Right kidney (tissue), 1 donor: ENCODE results near the gene AXIN1.
"Not testable (repeated sequence)": the region's sequence is repeated elsewhere in the genome, so short reads cannot be mapped to it uniquely, and the experiment has no call there.

Experiments
- DNase-seq: peaks from one replicate; pipeline ENCODE4 v3.0.0-alpha.2; 2016

The AXIN1 gene

GRCh38 chr16:266258-267164 lies 86.0 kb downstream of the AXIN1 start:
- no peak for DNase-seq

DNA sequence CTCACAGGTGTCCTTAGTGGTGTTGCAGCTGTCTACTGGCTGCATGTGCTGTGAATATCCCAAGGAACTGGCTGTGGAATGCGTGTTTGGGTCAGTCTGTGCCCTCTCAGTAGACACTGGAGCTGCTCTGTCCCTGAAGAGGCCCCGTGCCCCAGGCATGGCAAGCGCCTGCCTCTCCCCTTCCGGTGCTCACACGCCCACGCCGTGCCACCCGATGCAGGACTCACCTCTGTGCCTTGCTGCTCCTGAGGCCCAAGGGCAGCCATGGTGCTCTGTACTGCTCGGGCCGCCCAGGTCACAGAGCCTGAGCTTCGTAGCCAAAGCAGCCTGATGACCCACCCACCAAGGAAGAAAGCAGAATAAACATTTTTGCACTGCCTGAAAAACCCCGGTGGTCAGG lies 86.8 kb downstream of the AXIN1 start:
- no peak for DNase-seq

DNA sequence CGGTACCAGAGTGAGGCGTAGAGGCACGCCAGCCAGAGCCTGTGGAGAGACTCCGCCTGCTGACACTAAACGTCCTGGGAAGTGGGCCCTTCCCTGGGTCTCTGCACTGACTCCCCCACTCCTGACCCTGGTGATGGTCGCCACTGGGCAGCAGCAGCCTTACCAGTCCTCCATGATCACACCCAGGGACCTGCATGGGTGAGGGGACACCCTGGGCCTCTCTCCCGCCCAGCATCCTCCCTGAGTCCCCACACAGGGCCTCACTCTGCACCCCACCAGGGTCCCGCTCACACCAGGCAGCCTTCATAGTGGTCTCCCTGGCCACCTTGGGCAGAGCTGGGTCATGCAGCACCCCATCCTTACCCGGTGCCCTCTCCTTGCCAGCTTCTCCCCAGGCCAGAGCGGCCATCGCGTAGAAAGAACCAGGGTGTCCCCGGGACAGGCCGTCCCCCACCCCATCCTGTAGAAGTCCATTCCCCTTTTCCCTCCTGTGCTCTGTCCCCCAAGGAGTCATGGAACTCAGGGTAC lies 87.5 kb downstream of the AXIN1 start:
- DNase-seq = no peak

DNA sequence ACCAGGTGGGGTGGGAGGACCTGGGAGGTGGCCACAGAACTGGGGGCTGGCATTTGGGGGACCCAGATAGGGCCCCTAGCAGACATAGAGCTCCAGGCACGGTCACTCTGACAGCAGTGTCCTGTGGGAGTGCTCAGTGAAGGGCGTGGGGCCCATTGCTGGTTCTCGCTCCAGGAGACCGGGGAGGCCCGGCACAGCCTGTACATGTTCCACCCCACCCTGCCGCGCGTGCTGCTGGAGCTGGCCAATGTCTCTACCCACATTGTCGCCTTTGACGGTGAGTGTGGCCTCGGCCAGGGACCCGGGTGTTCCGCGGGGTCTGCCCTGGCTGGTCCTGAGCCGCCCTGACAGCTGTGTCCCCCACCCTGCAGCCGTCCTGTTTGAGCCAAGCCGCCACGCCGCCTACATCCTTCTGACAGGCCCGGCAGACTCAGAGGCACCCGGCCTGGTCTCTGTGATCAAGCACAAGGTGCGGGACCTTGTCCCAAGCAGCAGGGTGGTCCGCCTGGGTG lies 88.0 kb downstream of the AXIN1 start:
- DNase-seq = no peak

DNA sequence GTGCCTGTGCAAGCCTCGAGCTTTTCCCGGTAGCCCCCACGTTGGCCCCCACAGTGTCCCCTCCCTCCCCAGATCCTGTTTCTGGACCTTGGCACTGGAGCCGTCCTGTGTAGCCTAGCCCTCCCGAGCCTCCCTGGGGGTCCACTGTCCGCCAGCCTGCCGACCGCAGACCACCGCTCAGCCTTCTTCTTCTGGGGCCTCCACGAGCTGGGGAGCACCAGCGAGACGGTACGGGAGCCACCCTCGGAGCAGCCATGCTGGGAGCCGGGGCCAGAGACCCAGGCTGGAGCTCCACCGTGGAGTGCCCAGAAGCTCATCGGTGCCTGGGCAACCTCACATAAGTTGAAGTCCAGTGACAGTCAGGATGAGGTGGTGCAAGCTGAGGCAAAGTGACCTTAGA lies 88.6 kb downstream of the AXIN1 start:
- DNase-seq = no peak

DNA sequence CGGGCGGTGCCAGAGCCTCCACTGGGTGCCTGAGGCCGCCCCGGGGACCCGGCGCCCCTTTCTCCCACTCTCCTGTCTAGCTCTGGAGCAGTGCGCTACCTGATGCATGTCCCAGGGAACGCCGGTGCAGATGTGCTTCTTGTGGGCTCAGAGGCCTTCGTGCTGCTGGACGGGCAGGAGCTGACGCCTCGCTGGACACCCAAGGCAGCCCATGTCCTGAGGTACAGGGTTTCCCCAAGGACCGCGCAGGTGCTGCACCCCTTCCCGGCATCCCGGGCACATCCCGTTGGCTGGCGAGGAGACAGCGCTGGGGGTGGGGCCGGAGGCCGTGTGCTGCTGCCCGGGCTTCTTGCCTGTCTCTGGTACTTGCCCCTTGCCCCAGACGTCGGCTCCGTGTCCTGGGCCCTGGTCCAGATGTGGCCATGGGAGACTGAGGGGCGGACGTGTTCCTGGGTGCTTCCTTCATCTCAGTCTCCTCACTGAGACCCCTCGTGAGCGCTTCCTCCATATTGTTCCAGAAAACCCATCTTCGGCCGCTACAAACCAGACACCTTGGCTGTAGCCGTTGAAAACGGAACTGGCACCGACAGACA lies 89.2 kb downstream of the AXIN1 start:
- no peak for DNase-seq

GRCh38 chr16:262121-262745 lies 90.3 kb downstream of the AXIN1 start:
- no peak for DNase-seq

GRCh38 chr16:261031-261691 lies 91.4 kb downstream of the AXIN1 start:
- no peak for DNase-seq

DNA sequence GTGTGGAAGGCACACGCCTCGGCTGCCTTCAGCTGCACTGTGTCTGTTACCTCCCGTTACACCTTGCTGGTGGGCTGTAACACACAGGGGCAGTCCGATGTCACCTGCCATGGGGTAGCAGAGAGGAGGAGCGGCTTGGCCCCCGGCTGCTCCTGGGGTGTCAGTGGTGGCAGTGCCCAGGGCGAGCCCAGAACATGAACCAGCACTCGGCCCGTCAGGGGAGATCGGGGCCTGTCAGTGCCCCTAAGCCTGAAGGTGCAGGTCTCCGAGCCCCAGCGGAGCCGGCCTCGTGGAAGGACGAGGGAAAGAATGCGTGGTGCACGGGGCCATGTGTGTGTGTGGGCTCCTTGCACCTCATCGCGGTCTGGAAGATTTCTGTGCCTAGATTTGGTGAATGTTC lies 92.2 kb downstream of the AXIN1 start:
- DNase-seq = no peak

- DNase-seq = no peak
These were observed 92.7 kb downstream of the AXIN1 start for GRCh38 chr16:259814-260253.

DNA sequence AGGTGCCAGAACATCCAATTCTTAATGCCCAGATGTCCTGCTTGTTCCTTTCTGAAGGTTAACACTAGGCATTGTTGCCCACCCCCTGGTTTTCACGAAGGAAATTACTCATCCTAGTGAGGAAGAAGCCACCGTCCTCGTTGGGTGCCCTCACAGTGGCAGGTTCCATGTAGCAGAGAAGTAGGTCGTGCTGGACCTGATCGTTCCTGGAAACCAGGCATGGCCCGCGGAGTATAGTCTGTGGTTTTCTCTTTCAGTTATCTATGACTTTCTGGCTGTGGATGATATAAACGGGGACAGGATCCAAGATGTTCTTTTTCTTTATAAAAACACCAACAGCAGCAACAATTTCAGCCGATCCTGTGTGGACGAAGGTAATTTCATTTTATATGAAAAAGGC lies 93.3 kb downstream of the AXIN1 start:
- no peak for DNase-seq

DNA sequence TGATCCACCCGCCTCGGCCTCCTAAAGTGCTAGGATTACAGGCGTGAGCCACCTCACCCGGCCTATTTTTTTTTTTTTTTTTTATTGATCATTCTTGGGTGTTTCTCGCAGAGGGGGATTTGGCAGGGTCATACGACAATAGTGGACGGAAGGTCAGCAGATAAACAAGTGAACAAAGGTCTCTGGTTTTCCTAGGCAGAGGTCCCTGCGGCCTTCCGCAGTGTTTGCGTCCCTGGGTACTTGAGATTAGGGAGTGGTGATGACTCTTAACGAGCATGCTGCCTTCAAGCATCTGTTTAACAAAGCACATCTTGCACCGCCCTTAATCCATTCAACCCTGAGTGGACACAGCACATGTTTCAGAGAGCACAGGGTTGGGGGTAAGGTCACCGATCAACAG lies 94.4 kb downstream of the AXIN1 start:
- not testable (repeated sequence) for DNase-seq

GRCh38 chr16:255183-255582 lies 97.3 kb downstream of the AXIN1 start:
- DNase-seq = no peak

- no peak for DNase-seq
These were observed 98.1 kb downstream of the AXIN1 start for GRCh38 chr16:254461-254860.

- DNase-seq = no peak
These were observed 98.7 kb downstream of the AXIN1 start for GRCh38 chr16:253833-254232.

GRCh38 chr16:252366-253337 lies 99.9 kb downstream of the AXIN1 start:
- no peak for DNase-seq

- DNase-seq = no peak
These were observed 103.1 kb downstream of the AXIN1 start for GRCh38 chr16:249431-249830.

GRCh38 chr16:247027-247426 lies 105.5 kb downstream of the AXIN1 start:
- DNase-seq = no peak

GRCh38 chr16:245105-245504 lies 107.4 kb downstream of the AXIN1 start:
- DNase-seq = no peak

DNA sequence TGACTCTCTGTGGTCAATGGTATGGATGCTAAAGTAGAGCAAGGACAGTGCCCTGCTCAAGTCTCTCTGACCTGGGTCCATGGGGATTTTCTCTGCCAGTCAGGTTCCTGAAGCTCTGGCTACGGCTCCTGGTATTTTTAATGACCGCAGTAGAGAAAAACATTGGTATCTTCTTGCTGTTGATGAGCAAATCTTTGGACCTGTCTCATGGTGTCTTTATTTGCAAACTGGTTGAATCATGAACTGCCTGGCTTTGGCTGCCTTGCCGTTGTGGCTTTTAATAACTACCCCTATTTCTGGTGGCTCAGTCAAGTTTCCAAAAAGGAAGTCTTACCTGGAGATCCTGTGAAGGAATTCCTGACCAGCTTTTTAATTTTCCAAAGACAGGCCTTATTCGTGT lies 109.2 kb downstream of the AXIN1 start:
- DNase-seq = no peak

DNA sequence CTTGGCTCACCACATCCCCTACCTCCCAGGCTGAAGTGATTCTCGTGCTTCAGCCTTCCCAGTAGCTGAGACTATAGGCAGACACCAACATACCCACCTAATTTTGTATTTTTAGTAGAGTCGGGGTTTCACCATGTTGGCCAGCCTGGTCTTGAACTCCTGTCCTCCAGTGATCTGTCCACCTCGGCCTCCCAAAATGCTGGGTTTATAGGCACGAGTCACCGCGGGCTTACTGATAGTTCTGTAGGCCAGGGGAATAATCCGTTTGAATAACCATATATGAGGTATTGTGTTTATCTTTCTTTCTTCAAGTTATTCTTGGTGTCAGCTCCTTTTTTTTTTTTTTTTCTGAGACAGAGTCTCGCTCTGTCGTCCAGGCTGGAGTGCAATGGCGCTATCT lies 110.2 kb downstream of the AXIN1 start:
- no peak for DNase-seq
